ENCODE measurements around the gene SDR39U1. TPM values are rescaled to one million over a fixed set of nuclear protein-coding genes. Genes with fewer than 3 reads are reported as not detected.

Gene SDR39U1
- total RNA-seq, 1 donor from 2014 or later, result 61.6 TPM

- H3K9me3 ChIP-seq, result no peaks in the 10 kb centered on the region
- H3K4me1 ChIP-seq, result peaks cover 16% of the 10 kb centered on the region
- H3K27me3 ChIP-seq (ENCODE audit: low read depth), result no peaks in the 10 kb centered on the region
- H3K27ac ChIP-seq, result no peak overlapping the region
- DNase-seq (no peak), ATAC-seq (no peak)
- no peak overlapping the region for H3K4me3 ChIP-seq
- no peak for TF ChIP-seq CTCF (IDR thresholded peaks at IDR 0.05)
- intact Hi-C loops (cut with DNase I), result loop anchor here (10.0 kb wide), 1 partner anchor 53 kb away; the partner anchor contains the start of gene NFATC4
- peaks cover 23% of the 10 kb centered on the region for H3K36me3 ChIP-seq
Observed at GRCh38 chr14:24417832-24418491, 24.6 kb downstream of the SDR39U1 start.

- H3K4me1 ChIP-seq, result peaks cover 9% of the 10 kb centered on the region
- intact Hi-C loops (cut with DNase I), result loop anchor here (10.0 kb wide), 1 partner anchor 52 kb away; the partner anchor contains the start of gene NFATC4
- H3K36me3 ChIP-seq, result peaks cover 27% of the 10 kb centered on the region
- H3K27ac ChIP-seq, result no peak overlapping the region
- H3K27me3 ChIP-seq (ENCODE audit: low read depth), result no peaks in the 10 kb centered on the region
- H3K4me3 ChIP-seq, result no peak overlapping the region
- H3K9me3 ChIP-seq, result no peaks in the 10 kb centered on the region
- ATAC-seq (no peak), DNase-seq (no peak)
- TF ChIP-seq CTCF (IDR thresholded peaks at IDR 0.05), result no peak
Observed at GRCh38 chr14:24416932-24417619, 25.5 kb downstream of the SDR39U1 start.

GRCh38 chr14:24416254-24416931 is 26.2 kb downstream of the SDR39U1 start:
- ATAC-seq (no peak), DNase-seq (no peak)
- intact Hi-C loops (cut with DNase I), result loop anchor here (10.0 kb wide), 1 partner anchor 52 kb away; the partner anchor contains the start of gene NFATC4
- Histone ChIP-seq H3K4me3 (no peak overlapping the region), H3K27me3 (ENCODE audit: low read depth) (no peaks in the 10 kb centered on the region), H3K36me3 (peaks cover 32% of the 10 kb centered on the region), H3K9me3 (no peaks in the 10 kb centered on the region), H3K4me1 (peaks cover 9% of the 10 kb centered on the region), H3K27ac (no peak overlapping the region)
- TF ChIP-seq CTCF (IDR thresholded peaks at IDR 0.05), result no peak

- TF ChIP-seq CTCF (IDR thresholded peaks at IDR 0.05), result no peak
- H3K27me3 ChIP-seq (ENCODE audit: low read depth), result no peaks in the 10 kb centered on the region
- no peak for DNase-seq
- H3K36me3 ChIP-seq, result peaks cover 39% of the 10 kb centered on the region
- no peak for ATAC-seq
- no peak overlapping the region for H3K27ac ChIP-seq
- H3K4me3 ChIP-seq, result no peak overlapping the region
- intact Hi-C loops (cut with DNase I), result loop anchor here (10.0 kb wide), 1 partner anchor 51 kb away; the partner anchor contains the start of gene NFATC4
- no peaks in the 10 kb centered on the region for H3K9me3 ChIP-seq
- H3K4me1 ChIP-seq, result peaks cover 9% of the 10 kb centered on the region
Observed at GRCh38 chr14:24415421-24416253, 26.9 kb downstream of the SDR39U1 start.
